GM12892 (cell line): Measurements from ENCODE around the gene TOGARAM2.
"Not testable (repeated sequence)": the region's sequence is repeated elsewhere in the genome, so short reads cannot be mapped to it uniquely, and the experiment has no call there.

Experiments used
- DNase-seq: peaks from one replicate; pipeline ENCODE4 v3.0.0; 2011; ENCODE audit not compliant: insufficient read length
- FAIRE-seq: peaks from 2 replicates; lab custom pipeline; 2011; peaks lifted over from hg19 to GRCh38; lab: Jason Lieb, UNC
- POLR2A ChIP-seq: IDR thresholded peaks from 2 replicates; pipeline ENCODE4 v1.6.1; 2011; ENCODE audit warnings: low read depth, low read length, control low read depth
- POLR2AphosphoS5 ChIP-seq: IDR thresholded peaks from 2 replicates; pipeline ENCODE4 v1.6.1; 2011; ENCODE audit warnings: low read depth, low read length, control low read depth
- TAF1 ChIP-seq: IDR thresholded peaks from 2 replicates; pipeline ENCODE4 v1.6.1; 2011; ENCODE audit warnings: low read depth, mild to moderate bottlenecking, control low read depth, low read length, borderline replicate concordance

TOGARAM2 gene

GRCh38 chr2:28955467-28955866 is 25.6 kb upstream of the TOGARAM2 start:
- no peak for DNase-seq
- no peak for FAIRE-seq
- TF ChIP-seq TAF1 (no peak), POLR2AphosphoS5 (no peak), POLR2A (no peak)

GRCh38 chr2:28956415-28956826 is 24.7 kb upstream of the TOGARAM2 start:
- no peak for DNase-seq
- TF ChIP-seq TAF1 = no peak
- TF ChIP-seq POLR2AphosphoS5 = no peak
- TF ChIP-seq POLR2A = no peak
- FAIRE-seq = no peak

DNA sequence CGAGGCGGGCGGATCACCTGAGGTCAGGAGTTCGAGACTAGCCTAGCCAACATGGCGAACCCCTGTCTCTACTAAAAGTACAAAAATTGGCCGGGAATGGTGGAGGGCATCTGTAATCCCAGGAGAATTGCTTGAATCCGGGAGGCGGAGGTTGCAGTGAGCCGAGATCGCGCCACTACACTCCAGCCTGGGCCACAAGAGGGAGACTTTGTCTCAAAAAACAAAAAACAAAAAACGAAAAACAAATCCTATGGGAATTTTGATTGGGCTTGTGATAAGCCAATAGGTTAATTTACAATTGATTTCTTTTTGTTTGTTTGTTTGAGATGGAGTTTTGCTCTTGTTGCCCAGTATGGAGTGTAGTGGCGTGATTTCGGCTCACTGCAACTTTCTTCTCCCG is 24.2 kb upstream of the TOGARAM2 start:
- no peak for DNase-seq
- TF ChIP-seq POLR2AphosphoS5 (no peak), TAF1 (no peak), POLR2A (no peak)
- FAIRE-seq = no peak

GRCh38 chr2:28958689-28959088 is 22.4 kb upstream of the TOGARAM2 start:
- TF ChIP-seq POLR2A (no peak), POLR2AphosphoS5 (no peak), TAF1 (no peak)
- FAIRE-seq = peak; percentile 67
- DNase-seq = no peak

- FAIRE-seq (no peak), DNase-seq (no peak)
- TF ChIP-seq POLR2AphosphoS5 (no peak), POLR2A (no peak), TAF1 (no peak)
These were observed 20.7 kb upstream of the TOGARAM2 start for GRCh38 chr2:28960401-28960800.

DNA sequence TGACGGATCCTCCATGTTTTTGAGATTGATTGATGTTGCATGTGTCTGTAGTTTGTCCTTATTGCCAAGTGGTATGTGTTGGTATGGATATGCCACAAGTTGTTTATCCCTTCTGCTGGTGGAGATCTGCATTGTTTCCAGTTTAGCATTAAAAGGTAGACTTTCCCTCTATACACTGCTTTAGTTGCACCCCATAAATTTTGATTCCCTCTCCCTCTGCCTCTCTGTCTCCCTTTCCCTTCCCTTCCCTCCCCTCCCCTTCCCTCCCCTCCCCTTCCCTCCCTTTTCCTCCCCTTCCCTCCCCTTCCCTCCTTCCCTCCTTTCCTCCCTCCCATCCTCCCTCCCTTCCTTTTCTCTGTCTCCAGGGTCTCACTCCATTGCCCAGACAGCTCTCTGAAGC is 18.6 kb upstream of the TOGARAM2 start:
- DNase-seq (no peak), FAIRE-seq (no peak)
- TF ChIP-seq POLR2A (no peak), POLR2AphosphoS5 (no peak), TAF1 (no peak)

DNA sequence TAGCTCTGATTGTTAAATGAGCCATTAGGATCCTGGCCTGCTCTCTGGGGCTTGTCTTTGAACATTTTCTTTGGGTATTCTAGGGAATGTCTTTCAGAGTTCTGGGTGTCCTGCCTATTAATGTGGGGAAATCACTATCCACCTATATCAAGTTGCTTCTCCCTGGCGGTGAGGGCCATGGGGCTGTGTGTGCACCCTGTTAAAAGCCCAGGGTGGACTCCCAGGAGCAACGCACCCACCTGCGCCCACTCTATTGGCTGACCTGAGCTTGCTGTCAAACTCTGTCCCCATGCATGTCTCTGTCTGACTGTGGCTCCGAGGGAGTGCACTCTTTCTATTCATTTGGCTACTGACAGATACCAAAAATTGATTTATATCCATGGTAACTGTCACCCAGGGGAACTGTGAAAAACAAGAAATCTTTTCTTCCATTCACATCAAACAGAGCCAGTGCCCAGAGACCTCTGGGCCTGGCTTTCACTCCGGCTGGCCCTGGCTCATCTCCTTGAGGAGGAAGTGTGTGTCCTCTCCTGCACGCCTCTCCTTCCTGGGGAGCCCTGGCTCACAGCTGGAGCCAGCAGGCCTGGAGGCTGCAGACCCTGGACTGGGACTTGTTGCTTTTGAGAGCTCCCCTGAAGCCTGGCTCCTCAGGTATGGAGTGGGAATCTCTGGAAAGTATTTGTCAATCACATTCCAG is 10.5 kb upstream of the TOGARAM2 start:
- no peak for FAIRE-seq
- DNase-seq = no peak
- TF ChIP-seq POLR2A (no peak), POLR2AphosphoS5 (no peak), TAF1 (no peak)

- no peak for FAIRE-seq
- DNase-seq = no peak
- TF ChIP-seq POLR2AphosphoS5 (no peak), TAF1 (no peak), POLR2A (no peak)
These were observed 8.2 kb upstream of the TOGARAM2 start for GRCh38 chr2:28972778-28973335.

DNA sequence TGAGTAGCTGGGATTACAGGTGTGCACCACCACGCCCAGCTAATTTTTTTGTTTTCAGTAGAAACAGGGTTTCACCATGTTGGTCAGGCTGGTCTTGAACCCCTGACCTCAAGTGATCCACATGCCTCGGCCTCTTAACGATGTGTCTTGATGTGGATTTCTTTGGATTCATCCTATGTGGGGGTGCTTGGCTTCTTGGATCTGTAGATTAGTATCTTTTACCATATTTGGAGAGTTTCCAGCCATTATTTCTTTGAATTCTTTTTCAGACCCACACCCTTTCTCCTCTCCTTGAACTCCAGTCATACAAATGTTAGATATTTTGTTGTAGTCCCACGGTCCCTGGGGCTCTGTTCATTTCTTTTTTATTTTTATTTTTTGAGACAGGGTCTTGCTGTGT is 6.8 kb upstream of the TOGARAM2 start:
- no peak for FAIRE-seq
- DNase-seq = no peak
- TF ChIP-seq POLR2A (no peak), POLR2AphosphoS5 (no peak), TAF1 (no peak)

- FAIRE-seq = no peak
- DNase-seq = no peak
- TF ChIP-seq POLR2AphosphoS5 (no peak), POLR2A (no peak), TAF1 (no peak)
These were observed 5.4 kb upstream of the TOGARAM2 start for GRCh38 chr2:28975671-28976070.

DNA sequence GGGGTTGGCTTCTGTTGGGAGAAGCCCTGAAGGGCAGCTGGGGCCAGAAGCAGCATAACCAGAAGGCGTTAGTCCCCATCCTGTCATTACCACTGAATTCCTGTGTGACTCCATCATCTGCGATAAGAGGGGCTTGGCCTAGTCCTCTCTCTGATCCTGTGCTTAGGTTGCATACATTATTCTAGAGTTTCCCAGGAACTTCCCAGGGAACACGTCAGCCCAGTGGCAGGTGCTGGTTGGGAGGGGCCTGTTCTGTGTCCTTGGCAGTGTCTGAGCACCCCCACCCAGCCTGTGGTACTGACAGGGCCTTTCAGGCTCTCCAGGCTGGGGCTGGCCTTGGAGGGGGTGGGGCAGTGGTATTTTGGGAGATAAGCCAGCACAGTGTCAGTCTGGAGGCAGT is 4.5 kb upstream of the TOGARAM2 start:
- no peak for FAIRE-seq
- DNase-seq = no peak

DNA sequence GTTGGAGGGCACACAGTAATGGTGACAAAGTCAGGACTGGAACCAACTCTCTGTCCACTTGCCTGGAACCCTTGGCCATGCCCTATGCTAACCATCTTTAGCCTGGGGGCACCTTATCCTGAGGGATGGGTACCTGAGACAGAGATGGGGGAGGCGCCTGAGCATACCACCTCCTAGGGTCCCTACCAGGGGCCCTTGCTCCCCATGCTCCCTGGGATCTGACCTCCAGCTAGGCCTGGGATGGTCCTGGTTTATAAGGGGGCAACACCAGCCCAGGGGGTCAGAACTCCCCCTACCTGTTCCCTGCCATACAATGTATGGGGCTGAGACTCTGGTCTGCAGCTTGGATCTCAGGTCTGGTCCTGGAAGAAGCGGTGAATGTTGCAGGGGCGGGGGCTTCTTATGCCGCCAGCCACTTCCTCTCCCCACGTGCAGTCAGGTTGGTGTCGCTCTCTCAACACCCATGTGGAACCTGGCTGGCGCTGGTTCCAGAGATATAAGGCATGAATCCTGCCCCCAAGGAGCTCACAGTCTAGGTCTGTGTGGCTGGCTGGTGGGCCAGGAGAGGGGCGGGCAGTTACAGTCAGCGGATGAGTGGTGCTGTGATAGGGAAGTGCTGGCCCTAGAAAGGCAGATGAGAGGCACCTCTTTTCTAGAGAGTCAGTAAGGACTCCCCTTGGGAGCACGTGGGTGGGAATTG is 3.8 kb upstream of the TOGARAM2 start:
- no peak for DNase-seq
- TF ChIP-seq POLR2AphosphoS5 = no peak
- no peak for TF ChIP-seq TAF1
- TF ChIP-seq POLR2A = no peak
- no peak for FAIRE-seq

More for the DNA sequence above, 4.5 kb upstream of the TOGARAM2 start:
- TF ChIP-seq POLR2AphosphoS5 = no peak
- no peak for TF ChIP-seq POLR2A
- TF ChIP-seq TAF1 = no peak

DNA sequence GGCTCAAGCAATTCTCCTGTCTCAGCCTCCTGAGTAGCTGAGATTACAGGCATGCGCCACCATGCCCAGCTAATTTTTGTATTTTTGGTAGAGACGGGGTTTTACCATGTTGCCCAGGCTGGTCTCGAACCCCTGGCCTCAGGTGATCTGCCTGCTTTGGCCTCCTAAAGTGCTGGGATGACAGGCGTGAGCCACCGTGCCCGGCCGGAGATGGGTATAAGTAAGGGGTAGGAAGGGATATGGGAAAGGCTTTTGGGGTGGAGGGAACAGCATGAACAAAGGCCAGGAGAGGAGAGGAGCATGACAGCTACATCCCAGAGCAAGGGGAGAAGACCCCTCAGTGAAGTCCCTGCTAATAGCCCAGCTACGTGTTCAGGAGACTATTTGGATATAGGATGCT is 3.1 kb upstream of the TOGARAM2 start:
- FAIRE-seq, DNase-seq: not testable (repeated sequence)
